Stimulated activated CD4-positive, alpha-beta T cell treated with anti-CD3 and anti-CD28 coated beads, Interleukin-12 subunit alpha, Interleukin-12 subunit beta, amount 100 ng/mL, for 4 hours (primary cell): ENCODE measurements around the gene CASP7.
A peak's percentile ranks its signal among the peaks of the same experiment; 100 is the strongest.
"Not testable (repeated sequence)": the region's sequence is repeated elsewhere in the genome, so short reads cannot be mapped to it uniquely, and the experiment has no call there.

Experiments used
- DNase-seq: peaks from one replicate; pipeline ENCODE4 v3.0.0-alpha.2; 2020

CASP7 gene

DNA sequence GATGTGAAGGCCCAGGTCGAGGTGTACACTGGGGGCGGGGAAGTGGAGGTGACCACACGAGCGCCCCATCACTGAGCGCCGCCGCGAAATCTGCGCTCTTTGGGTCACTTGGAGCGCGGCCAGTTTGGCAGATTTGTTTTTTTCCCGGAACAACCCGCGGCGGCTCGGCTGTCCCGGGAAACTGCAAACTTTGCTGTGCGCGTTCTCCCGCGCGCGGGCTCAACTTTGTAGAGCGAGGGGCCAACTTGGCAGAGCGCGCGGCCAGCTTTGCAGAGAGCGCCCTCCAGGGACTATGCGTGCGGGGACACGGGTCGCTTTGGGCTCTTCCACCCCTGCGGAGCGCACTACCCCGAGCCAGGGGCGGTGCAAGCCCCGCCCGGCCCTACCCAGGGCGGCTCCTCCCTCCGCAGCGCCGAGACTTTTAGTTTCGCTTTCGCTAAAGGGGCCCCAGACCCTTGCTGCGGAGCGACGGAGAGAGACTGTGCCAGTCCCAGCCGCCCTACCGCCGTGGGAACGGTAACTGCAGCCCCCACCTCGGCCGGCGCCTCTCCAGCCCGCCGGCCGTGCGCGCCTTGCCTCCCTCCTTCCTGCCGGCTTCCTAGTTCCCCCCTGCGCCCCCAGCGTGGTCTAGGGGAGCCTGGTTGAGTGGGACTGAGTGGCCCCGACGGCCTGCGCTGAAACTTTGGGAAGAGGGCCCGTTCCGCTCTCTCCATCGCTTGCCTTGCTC is at the start of gene CASP7:
Gene CASP7, plus strand, starts transcription at position 450 of the 727 bp plus-strand sequence. CDS start 17,582 bp downstream, outside the sequence.
- peak; percentile 69 for DNase-seq

DNA sequence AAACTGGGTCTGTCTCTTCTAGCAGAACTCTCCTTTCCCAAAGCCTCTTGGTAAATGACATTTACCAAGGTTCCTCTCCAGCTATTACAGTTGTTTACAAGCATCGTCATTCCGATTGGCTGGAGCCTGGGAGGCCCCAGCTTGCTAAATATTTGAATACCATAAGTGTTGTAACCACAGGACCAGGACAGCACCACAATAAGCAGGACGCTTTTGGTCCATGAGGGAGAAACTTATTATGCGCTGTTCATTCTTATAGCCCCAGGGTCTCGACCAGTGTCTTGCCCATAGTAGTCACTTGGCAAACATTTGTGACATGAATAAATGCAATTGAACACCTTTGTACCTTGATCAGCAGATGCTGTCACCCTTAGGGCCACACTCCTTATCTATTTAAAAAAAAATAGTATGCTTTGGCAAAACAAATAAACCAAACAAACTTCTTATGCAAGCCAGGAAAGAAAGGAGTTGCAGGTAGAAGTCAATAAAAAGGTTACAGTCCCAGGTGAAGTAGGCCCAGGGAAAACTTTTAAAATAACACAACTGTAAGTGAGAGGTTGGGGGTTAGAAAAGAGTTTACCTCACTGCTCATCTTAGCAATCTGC is 48.7 kb upstream of the CASP7 start:
- DNase-seq, result no peak

DNA sequence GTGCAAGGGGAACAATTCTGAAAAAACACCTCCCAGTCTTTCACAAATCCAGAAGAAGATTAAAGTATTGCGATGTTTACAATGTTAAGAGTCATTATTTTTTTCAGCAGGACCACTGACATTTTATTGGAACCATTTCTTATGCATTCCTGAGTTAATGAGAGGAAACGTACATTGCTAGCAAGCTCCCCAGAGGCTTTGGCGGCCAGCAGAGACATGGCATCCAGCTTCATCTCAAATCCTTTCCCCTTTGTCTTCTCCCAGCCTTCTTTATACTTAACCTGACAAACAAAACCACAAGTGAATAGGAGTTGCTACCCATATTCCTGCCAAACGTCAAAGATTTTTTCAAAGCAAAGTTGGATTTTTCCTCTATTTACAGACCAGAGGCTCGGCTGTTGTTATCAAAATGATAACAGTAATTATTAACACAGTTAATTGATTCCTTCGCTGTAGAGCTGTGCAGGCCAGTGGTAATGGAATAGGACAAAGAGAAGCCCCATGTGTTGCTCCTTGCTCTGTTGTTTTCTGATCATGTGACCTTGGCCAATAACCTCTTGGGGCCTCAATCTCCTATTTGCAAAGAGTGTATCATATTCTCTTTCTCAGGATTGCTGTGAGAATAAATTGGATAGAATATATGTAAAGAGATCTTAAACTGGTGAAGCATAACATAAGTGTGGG is 47.9 kb upstream of the CASP7 start:
- no peak for DNase-seq

DNA sequence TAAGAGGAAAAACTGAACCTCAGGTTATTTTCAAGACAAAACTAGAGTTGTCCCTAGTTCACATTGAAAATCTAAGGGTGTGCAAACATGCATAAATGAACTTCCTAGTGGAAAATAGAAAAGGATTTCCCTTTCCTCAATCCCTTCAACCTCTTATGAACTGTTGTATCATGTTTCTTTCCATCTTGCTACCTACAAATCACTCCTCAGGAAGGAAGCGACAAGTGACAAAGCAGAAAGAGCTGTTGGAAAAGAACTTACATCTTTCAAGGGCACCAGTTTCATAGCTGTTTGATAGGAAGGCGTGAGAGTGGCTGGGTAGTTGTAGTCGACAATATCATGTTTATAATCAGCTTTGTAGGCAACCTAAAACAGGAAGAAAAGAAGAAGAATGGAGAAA is 39.7 kb upstream of the CASP7 start:
- DNase-seq, result no peak

DNA sequence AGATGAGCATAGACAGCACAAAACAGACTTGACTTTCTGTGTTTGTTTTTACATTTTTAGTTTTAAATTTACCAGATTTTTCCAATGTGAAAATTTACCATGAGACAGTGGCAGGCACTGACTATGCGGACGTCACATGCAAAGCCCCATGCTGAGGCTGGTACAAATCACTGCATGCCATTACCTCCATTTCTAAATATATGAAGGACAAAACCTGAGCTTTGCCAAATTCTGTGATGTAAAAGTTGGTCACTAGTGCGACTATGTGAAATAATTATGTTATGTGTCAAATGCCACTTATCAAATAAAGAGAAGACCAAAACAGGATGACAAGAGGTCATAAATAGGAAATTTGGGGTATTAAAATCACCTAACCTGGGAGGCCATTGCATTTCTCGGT is 38.0 kb upstream of the CASP7 start:
- no peak for DNase-seq

DNA sequence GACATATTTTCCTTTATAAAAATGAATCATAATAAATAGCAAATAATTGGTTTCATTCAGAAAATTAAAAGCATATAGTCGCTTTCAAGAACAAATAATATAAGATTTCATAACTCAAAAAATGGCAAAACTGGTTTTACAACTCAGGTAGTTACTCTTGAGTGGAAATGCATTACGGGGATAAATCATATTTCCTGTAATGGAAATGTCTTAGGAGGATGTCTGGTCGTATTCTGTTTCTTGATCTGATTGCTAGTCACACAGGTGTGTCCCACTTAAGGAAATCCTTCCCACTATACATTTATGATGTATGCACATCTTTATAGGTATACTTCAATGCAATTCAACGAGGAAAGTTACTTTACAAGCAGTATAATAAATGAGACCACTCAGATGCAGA is 36.5 kb upstream of the CASP7 start:
- no peak for DNase-seq

DNA sequence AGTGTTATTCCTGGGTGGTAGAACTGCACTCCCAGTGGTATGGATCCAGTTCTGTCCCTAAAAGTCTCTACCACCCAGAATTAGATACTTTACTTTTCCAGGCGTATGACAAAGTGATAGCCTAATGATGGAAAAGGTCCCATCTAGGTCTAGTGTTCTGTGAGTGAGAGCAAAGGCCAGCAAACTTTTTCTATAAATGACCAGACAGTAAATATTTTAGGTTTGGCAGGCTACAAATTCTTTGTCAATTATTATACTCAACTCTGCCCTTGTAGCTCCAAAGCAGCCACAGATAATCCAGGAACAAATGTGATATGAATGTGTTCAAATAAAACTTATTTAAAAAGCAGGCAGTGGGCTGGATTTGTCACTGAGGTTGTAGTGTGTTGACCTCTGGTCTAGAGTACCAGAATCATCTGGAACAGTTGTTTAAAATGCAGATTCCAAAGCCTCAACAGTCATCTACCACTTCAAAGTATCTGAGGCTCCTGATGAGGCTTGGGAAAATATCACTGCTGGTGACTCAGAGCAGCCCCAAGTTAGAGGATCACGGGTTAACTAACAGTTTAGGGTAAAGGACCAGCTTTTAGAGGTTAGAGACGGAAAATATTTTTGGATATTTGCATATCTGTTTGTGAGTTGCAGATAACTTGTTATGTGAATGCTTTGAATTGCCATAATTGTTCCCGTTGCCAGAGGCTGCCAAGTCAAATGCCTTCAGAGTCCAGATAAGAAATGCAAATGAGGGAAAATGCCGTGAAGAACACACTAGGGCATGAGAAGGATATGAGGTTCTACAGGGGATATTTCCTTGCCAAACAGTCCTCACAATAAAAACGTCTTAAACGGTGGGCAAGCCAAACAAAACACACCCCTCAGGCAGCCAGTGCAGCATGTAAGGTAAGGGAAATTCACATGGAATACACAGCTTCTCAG is 35.3 kb upstream of the CASP7 start:
- no peak for DNase-seq

DNA sequence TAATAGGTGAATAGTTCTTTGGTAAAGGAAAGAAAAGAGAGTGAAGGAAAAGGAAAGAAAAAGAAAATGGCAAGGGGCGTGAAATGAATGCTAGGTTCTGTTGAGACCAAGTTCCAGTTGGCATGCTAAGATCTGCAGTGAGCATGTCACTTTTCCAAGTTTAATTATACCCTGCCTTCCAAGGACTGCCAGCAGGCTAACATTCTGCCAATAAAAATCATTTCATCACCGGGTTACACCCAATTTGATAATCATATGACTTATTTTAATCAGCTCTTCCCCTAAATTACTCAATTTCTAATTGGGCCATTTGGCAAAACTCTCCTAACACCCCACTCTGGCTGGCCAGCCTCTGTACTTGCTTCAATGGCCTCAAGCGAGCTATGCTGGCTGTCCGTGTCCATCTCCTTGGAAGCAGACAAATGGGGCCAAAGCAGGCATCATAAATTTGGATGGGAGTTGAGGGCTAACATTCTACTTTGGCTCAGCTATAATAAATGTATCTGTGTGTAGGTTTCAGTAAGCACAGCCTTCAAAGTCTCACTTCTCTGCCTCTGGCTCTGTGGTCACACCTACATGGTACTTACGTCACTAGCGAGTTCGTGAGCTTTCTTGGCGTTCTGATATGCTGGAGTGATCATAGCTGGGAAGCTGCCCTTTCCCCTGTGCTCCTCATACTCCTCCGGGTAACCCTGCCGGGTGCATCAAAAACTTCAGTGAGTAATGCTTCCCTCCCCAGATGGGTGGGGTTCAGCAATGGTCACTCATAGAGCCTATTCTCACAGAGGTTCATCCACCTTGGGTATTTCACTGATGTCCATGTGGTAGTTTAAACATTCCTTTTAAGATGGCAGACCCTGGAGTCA is 33.1 kb upstream of the CASP7 start:
- no peak for DNase-seq

DNA sequence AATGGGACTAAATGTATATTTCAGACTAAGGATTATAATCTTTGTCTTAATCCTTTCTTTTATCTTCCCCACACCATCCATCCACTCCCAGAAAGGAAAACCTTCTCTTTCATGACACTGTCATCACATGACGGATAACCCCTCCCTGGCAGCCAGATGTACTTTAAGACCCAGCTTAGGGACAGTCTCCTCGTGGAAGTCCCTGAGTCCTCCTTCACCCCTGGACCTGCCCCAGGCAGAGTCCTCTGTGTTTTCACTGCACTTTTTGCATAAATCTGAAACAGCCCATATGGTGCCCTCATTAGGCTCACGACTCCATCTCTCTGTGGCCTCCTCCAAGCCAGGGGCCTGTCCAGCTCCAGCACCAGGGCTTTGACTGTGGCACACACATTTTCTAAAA is 31.9 kb upstream of the CASP7 start:
- DNase-seq, result no peak

DNA sequence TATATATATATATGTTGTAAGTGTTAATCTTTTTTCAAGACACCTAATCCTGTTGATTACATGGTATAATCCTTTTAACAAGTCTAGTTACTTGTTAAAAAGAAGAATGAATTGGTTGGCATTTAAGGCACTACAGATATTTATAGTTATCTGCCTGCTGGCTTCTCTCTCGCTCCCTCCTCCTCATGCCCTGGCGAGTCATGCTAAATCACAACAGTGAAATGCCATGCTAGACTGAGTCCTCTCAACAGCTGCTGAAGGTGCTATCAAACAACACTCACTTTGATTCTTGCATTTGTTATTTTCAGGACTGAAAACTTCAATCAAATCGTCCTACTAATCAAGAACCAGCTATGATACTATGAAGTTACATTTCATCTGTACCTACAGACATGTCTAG is 31.2 kb upstream of the CASP7 start:
- DNase-seq, result no peak

DNA sequence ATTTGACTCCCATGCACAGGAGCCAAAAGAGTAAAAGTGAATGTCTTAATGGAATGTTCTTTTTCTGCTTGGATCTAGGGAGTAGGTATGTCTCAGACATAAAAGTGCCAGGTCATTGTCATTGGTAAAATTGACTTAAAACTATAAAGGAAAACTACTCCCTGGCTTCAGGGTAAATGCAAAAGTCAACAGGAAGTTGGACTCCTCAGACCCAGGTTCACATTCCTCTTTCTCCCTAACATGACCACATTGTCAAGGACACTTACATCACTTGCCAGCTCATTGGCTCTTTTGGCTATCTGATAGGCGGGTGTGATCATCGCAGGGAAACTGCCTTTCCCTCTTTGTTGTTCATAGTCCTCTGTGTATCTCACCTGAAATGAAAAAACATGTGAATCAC is 29.5 kb upstream of the CASP7 start:
- no peak for DNase-seq

DNA sequence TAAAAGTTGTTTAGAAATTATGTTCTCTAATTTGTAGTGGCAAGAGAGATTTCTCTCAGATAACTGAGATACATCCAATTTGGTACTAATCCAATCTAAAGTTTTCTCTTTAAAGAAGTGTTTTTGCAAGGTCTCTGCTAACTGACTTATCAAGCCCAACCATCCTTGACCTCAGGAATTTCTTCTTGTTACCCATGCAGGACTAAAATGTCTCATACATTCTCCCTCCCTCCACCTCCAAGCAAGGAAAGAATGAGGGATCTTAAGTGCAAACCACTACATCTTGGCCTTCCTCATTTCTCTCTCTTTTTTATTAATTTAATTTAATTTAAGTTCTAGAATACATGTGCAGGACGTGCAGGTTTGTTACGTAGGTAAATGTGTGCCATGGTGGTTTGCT is 28.7 kb upstream of the CASP7 start:
- DNase-seq, result no peak

DNA sequence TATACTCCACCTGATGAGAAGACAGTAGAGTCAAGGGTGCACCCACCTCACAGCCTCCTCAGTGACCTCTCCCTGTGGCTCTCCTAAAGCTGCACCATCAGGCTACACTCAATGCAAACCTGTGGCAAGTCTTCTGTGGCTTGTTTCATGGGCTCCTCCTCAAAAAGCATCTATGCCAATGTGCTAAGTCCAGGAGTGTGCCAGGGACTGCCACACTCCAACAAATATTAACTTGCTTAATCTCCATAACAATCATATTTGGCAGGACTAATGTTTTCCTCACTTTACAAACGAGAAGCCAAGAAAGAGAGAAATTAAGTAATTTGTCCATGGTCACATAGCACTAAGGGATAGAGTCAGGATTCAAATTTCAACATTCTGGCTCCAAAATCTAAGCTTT is 27.8 kb upstream of the CASP7 start:
- no peak for DNase-seq

DNA sequence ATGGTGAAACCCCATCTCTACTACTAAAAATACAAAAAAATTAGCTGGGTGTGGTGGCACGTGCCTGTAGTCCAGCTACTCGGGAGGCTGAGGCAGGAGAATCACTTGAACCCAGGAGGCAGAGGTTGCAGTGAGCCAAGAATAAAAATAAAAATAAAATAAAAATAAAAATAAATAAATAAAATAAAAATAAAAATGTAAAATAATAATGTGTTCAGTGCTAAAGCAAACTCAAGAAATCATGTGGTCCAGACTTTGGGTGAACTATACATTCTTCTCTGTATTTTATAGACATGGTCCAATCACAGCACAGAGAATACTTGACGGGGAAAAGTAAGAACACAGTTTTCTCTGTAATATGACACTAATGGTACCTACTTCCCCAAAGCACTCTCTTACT is 27.3 kb upstream of the CASP7 start:
- DNase-seq, result not testable (repeated sequence)

DNA sequence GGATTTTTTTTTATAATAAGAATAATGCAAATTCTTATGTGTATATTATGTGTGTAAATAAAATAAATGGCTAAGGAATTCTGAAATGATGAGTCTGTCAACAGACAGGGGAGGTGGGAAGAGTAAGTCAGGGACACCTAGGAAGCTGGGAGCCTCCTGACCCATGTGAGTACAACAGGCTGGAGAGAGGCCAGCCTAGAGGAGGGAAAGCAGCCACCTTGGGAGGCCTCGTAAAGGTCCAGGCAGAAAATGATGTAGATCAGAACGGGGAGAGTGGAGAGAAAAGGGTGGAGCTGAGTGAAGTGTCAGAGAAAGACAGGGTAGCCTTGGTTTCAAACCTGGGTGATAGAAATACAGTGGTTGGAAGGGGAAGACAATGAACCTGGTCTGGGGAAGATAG is 22.8 kb upstream of the CASP7 start:
- no peak for DNase-seq

DNA sequence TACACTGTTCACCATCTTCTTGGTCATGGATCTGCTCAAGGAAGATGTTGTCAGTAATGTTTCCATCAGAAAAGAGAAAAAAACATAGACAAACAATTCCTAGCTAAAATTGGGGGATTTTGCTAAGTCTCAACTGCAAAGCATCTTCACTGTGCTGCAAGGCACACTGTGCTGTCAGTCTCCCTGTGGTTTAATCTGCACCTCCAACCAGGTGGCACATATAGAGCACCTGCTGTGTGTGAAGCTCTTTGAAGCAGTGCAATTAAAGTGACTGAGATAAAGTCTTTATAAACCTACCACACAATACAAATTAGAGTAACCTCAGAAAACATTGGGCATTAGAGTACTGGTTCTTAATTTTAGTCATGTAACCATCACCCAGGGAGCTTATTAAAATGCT is 22.2 kb upstream of the CASP7 start:
- DNase-seq, result no peak

DNA sequence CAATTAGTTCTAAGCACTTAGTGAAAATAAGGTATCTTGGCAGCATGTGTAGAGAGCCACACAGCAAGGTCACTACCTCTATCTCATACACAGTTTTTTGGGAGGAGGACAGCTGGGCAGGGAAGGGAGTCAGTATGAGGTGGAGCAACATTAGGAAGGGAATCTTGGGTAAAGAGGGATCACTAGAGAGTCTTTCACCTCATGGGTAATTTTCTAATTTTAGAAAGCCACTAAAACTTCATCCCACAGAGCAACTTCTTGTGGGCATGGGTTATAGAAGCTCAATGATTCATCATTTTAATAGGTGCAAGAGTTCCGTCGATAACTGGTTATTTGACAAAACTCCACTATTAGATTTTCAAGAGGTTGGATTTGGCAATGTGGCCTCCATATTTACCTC is 18.4 kb upstream of the CASP7 start:
- DNase-seq, result no peak

DNA sequence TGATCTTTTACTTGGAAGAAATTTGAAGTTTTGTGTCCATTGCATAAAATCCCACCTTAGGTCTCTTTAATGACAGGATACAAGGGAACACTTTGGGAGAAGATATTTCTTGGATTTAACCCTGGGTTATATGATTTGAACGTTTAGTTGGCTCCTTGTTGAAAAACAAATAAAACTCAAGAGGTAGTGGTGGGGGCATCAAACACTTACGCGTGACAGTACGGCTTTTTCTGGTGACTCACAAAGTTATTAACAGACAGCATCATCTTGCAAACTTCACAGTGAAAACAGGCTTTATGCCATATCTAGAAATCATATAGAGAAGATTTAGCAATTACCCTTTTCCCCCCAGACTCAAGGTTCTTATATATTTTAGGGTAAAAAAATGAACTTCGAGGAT is 16.6 kb upstream of the CASP7 start:
- no peak for DNase-seq

DNA sequence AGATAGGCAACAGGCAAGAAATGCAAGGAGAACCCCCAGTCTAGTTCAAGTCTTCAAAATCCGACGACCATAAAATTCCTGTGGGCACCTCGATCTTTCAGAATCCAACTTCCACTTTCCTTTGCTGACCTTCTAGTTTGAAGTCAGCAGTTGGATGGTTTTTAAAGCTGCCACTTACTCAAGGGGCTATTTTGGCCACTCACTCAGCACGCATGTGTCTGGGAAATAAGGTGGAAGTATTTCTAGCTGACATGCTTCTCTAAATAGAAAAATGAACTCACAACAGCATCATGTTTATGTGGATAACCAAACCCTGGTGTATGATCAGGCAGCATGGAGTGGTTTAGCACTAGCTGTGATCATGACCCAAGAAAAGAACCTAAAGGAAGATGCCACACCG is 15.8 kb upstream of the CASP7 start, which contains the start of gene NRAP:
Gene NRAP, minus strand, starts transcription at position 134 of the 400 bp plus-strand sequence. CDS start 159 bp downstream, outside the sequence.
- DNase-seq, result no peak

DNA sequence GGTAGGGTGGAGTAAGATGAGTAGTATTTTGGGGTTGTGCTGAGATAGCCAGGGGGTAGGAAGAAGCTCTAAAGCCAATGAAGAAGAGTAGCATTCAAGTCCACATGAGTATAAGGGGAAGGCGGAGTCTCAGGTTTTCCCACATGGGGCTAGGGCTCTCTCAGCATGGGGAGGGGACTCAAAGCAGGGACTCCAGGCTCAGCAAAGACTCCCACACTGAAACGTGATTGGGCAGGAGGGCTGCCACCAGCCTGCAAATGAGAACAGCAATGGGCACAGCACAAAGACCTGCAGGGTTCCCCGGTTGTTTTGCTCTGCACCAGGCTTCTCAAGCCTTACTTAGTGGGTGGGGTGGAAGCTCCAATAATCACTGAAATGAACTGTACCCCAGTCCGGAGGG is 14.4 kb upstream of the CASP7 start:
- no peak for DNase-seq

DNA sequence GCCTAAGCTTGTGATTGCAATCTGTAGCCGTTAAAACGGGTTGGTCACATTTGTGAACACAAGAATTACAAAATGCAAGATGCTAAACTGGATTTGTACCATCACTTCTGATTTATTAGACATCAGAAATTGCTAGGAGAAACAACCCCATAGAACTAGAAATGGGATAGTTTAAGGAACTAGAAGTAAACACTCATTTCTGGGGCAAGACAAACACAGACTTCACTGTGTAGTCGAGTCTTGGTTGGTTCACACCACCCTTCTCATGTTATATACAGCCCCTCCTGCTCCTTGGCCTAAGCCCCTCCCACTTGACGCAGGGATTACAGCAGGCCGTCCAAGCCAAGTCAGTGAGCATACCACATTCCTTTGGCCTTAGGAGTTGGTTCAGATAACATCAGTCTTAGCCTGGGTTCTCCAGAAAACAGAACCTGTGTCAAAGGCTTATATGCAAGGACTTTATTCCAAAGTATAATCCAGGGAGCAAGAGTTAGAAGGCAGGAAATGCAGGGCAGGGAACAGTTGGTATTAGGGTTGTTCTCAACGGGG is 13.8 kb upstream of the CASP7 start:
- no peak for DNase-seq
